HG02943 (cell line): ENCODE results near the gene ZNF529.
A peak's percentile ranks its signal among the peaks of the same experiment; 100 is the strongest.
"Not testable (repeated sequence)": the region's sequence is repeated elsewhere in the genome, so short reads cannot be mapped to it uniquely, and the experiment has no call there.

Source experiments
- ATAC-seq: cut with Tn5 transposase; IDR thresholded peaks from one replicate; pipeline ENCODE4 v1.9.1; 2021; ENCODE audit warnings: mild to moderate bottlenecking, low read depth, moderate library complexity; ENCODE audit not compliant: unreplicated experiment

Gene ZNF529

DNA sequence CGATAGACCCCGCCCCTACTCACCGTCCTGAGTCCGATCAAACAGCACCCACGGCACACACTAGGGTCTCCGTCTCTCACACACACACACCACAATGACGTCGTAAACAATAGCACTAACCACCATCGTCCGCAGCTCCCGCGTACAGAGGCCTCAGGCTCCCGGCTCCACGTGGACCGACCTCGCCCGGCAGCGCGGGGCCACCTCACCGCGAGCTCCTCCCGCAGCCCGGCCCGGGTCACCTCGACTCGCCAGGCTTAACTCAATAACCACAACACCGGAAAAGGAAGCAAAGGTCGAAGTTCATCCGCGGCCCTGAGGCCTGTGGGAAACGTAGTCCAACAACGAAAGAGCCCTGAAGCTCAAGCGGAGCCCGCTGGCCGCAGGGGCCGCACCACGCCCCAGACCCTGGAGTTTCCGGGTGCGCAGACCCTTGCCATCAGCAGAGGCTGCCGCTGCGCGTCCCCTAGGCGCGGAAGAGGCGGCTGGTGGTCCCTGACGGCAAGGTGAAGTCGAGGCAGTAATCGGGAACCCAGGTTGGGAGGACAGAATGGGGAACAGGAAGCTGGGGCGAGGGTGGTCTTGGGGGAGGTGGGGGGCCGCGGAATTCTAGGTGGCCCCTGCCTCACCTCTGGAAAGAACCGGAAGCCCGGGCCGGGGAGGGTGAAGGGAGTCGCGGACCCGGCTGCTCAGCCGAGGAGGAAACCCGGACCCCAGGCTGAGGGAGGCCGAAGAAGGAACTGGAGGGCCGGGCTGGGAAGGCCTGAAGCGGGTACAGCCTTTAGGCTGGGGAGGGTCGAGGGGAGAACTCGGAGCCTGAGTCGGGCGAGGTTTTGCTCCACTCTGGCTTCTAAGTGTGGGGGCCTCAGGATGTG lies at the start of gene ZNF529:
Gene ZNF529, minus strand, starts transcription at position 273 of the 875 bp plus-strand sequence. CDS start 946 bp downstream, outside the sequence.
- ATAC-seq: peak; percentile 88

DNA sequence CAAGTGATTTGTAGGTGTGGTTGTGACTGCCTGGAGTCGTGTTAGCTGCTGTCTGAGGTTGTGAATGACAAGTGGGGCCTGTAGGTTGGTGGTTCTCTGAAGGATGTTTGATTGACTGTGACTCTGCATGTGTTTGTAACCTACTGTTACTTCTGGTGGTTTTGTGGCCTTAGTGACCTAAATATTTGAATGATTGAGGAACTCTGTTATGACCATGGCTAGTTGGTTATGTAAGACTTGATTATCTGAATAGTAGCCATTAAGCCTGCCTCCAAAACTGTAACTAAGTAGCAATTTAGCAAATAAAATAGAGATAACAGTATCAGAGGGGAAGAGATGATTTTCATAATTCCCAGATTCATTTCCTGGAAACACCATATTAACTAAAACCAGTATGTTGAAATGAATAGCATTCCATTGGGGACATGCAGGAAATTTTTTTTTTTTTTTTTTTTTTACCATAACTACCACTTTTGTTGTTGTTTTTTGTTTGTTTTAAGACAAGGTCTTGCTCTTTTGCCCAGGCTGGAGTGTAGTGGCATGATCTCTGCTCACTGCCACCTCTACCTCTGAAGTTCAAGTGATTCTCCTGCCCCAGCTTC lies 32.9 kb upstream of the ZNF529 start:
- ATAC-seq: no peak

DNA sequence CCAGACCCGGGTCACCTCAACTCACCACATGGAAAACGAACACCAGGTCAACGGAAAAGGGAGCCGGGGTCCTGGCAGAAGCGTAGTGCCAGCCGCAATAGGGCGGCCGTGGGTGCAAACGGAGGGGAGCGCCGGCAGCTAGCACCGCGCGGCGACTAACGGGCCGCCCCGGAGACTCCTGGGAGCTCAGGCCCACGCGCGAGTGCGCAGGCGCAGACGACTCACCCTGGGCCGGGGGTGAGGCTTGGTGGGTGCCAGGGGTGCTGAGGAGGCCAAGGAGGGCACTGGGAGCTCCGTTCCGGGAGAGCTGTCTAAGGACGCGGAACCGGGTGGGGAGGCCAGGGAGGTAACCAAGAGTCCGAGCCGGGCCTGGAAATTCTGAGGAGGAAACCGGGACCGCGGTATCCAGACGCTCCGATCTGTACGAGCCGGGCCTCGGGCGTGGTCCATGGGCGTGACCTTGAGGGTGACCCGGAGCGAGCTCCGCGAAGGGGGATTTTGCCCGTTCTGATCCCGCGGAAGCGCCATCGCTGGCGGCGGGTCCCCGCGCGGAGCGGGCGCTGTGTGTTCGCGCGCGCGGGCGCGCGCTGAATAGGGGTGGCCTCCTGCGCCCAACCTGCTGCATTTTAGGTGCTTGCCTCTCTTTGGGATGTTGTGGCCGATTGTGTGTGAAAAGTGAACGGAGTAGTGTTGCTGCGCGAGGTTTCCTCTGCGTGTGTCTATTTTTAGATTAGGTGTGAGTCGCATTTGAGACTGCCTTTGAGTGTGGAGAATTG lies 32.2 kb upstream of the ZNF529 start, which contains the start of gene ZNF382:
Gene ZNF382, plus strand, starts transcription at position 213 of the 776 bp plus-strand sequence. CDS start 4,602 bp downstream, outside the sequence.
- ATAC-seq: no peak

DNA sequence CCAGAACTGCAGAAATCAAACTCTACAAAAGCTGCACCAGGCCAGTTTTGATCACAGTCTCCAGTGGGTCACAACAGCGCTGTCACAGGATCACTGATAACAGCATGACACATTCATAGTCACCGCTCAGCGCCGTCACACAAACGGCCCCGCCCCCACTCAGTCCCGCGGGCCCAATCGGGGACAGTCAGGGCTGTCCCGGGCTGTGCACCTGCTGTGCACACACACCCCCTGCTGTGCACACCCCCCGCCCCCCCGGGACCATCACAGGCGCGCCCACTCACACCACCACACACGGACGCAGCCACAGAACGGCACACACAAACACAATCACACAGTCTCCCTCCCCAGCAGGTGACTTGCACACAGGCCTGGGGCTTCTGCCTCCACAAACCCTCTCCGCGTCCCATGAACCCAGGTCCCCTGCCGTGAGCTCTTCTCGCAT lies 31.6 kb upstream of the ZNF529 start:
- no peak for ATAC-seq

DNA sequence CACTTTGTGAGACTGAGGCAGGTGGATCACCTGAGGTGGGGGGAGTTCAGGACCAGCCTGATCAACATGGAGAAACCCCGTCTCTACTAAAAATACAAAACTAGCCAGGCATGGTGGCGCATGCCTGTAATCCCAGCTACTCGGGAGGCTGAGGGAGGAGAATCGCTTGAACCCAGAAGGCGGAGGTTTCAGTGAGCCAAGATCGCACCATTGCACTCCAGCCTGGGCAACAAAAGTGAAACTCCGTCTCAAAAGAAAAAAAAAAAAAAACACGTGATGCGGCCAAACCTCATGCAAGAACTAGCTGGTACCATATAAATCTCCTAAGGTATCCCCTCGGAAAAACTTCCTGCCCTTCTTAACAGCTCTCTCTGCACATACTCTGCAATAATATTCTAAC lies 29.6 kb upstream of the ZNF529 start:
- ATAC-seq: not testable (repeated sequence)

DNA sequence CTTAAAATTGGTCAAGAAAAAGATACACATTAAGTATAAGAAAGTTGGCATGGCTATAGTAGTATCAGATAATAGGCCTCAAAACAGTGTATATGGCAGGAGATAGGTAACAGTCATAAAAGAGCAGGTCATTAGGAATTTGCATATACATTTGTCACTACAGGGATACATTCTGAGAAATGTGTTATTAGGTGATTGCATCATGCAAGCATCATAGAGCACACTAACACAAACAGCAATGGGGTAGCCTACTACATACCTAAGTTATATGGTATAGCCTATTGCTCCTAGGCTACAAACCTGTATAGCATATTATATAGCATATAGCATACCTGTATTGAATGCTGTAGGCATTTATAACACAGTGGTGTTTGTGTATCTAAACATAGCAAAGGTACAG lies 6.2 kb upstream of the ZNF529 start:
- ATAC-seq: no peak

DNA sequence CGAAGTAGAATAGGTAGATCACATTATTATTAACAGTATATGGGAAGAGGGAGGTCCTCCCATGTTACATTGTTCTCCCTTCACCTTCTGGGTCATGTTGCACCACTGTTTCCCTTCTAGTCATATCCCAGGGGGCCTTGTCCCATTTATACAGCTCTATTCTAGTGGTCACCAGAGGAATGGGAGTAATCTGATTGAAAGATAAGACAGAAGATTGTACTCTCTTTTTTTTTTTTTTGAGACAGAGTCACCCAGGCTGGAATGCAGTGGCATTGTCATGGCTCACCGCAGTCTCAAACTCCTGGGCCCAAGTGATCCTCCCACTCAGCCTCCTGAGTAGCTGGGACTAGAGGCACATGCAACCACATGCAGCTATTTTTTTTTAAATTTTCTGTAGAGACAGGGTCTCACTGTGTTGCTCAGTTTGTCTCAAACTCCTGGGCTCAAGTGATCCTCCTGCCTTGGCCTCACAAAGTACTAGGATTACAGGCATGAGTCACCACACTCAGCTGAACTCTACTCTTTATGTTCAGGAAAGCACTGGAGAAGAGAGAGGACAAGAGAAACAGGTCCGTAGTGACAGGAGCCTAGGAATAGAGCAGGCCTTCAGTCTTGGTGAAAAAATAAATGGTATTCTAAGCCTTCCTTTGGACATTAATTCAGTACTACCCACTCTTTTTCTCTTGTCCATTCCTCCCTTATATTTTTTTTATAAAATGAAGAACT lies 4.3 kb upstream of the ZNF529 start:
- no peak for ATAC-seq

DNA sequence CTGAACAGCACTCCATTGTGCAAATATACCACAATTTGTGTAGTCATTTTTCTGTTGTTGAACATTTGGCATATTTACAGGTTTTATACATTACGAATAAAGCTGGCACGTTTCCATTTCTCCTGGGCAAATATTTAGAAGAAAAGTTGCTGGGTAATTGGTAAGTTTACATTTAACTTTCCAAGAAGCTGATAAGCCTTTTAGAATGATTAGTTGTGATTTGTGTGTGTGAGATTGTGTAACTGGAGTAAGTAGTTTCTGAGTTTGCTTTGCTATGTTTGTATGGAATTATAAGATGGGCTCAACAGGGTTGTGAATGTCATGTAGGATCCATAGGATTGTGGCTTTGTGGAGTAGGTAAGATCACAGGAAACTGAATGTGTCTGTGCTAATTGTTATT lies 1.6 kb upstream of the ZNF529 start:
- ATAC-seq: no peak

DNA sequence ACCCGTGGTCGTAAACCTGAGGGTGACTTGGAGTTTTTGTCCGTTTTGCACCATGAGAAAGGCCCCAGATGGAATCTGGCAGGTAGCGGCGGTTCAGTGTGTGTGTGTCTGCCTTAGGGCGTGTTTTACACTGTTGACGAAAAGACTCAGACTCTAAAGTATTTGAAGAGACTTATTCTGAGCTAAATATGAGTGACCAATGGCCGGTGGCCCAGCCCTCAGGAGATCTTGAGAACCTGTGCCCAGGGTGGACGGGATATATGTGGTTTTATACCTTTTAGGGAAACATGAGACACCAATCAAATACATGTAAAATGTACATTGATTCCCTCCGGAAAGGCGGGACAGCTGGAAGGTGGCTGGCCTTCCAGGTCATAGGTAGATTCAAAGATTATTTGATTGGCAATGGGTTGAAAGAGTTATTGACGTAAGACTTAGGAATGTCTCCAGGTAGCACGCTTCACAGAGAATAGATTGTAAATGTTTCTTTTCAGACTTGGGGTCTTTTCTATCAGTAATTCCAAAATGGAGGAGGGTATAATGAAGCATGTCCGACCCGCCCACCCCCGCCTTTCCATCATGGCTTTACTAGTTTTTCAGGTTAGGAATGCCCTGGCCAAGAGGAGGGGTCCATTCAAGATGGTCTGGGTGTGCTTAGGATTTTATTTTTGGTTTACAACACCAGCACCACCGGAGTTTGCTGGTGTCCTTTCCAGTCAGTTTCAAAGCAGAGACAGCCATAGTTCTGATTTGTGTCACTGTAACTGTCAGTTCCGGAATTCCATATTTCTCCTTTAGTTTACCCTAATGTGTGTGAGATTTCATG lies 1.0 kb upstream of the ZNF529 start:
- peak; percentile 10 for ATAC-seq

DNA sequence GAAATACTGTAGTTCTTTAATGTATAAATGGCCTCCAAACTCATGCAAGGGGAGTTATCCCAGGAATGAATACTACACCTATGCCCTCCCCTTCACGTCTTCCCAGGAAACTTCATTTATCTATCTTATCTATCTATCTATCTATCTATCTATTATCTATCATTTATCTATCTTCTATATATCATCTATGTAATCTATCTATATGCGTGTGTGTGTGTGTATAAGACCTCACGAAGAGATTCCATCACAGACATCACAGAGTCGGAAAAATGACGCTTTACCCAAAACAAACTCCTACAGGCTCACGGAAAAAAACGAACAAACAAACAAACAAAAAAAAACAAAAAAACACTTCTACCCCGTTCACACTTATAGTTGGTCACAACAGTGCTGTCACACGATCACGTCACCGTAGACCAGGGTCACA lies 486 bp downstream of the ZNF529 start:
- no peak for ATAC-seq

DNA sequence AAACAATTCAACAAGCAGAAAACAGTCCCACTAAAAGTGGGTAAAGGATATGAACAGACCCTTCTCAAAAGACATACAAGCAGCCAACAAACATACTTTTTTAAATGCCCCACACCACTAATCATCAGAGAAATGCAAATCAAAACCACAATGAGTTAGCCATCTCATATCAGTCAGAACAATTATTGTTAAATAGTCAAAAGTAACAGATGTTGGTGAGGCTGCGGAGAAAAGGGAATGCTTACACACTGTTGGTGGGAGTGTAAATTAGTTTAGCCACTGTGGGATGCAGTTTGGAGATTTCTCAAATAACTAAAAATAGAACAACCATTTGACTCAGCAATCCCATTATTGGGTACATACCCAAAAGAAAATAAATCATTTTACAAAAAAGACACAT lies 8.7 kb downstream of the ZNF529 start:
- no peak for ATAC-seq

DNA sequence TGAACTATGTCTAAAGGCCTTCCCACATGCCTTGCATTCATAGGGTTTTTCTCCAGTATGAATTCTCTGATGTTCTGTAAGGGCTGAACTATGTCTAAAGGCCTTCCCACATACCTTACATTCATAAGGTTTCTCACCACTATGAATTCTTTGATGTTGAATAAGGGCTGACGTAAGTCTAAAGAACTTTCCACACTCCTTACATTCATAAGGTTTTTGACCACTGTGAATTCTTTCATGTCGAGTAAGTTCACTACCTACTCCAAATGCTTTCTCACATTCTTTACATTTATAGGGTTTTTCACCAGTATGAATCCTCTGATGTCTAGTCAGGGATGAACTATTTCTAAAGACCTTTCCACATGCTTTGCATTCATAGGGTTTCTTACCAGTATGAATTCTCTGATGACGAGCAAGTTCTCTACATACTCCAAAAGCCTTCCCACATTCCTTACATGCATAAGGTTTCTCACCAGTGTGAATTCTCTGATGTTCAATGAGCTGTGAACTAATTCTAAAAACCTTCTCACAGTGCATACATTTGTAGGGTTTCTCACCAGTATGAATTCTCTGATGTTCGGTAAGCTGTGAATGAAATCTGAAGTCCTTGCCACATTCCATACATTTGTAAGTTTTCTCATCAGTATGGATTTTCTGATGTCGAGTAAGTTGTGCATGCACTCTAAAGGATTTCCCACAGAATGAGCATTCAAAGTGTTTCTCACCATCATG lies 25.9 kb downstream of the ZNF529 start:
- ATAC-seq: no peak

DNA sequence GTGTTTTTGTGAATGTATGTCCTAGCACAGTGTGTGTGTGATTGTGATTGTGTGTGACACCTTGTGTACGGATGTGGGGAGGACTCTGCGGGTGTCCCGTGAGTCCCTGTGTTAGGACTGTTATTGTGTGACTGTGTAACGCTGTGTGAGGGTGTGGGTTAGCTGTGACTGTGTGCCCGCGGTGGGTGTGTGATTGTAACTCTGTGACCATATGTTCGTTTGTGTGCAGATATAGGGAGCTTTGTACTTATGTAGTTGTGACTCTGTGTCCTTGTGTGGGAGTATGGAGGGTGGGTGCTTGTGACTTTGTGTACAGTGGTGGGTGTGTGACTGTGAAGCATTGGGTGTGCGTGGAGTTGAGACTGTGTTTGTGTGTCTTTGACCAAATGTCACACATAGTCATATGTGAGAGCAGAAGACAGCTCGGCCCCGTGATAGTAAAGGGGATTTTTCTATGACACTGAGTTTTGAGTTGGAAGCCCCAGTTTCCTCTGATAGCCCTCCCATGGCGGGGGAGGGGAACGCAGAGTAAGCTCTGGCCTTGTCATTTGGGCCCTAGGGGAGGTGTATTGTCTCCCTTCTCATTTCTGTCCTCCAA lies 44.1 kb downstream of the ZNF529 start:
- peak; percentile 5 for ATAC-seq

DNA sequence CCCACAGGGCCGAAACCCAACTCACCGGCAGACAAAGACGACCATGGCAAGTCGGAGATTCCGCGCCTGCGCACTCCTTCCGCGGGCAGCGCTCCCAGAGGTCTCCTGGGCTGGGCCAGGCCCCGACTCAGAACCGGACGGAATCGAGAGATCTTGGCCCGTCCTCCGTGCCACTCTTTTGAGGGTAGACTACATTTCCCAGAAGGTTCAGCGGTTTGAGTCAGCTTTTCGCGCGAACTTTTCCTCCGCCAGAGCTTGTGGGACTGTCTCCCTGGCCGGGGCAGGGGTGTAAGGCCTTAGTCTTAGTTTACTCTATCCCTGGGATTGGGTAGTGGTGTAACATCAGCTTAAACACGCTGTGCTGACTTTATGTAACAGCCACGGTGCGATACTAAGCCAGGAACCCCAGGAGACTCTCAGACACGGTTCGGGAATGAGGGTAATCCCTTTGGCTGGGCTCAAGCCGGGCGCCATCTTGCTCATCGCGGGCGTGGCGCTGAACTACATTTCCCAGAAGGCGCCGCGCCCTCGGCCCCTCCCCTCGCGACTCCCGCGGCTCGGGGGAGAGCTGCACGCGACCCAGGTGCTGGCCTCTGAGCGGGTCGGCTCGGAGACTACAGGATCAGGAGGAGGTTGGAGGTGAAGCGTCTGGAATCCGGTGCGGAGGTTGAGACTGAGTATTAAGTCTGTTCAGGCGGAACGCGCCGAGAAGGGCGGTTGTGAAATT lies 44.7 kb downstream of the ZNF529 start, which contains the start of gene ZNF260:
Gene ZNF260, minus strand, starts transcription at position 78 of the 727 bp plus-strand sequence. CDS start 13,033 bp downstream, outside the sequence.
- peak; percentile 86 for ATAC-seq

DNA sequence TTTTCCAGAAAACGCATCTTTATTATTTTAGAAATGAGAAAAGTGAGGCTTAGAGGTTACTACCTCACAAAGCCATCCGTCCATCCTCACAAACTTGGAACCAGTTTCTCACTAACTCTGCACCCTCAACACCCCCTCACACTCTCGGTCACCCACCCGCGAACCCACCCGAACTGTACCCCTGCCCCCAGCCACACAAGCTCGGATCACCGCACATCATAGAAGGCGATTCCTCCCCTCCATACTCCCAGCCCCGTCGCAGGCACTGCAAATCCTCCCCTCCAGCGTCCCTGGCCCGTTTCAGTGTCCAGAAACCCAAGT lies 45.3 kb downstream of the ZNF529 start:
- ATAC-seq: no peak

DNA sequence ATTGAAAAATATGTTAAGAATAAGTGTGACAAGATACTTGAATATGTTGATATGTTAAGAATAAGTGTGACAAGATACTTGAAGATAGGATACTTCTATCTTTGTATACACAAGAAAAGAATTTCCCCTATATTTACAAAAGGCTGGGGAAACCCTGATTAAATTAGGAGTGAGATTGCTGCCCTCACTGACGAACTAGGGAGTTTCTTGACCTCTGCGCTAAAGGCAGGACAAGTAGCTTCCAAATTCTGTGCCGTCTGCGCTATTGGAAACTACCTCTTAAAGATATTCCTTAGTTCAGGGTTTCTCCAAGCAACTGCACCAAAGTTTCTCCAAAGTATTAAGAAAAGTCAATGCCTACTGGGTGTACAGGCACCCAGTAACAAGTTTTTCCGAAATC lies 45.8 kb downstream of the ZNF529 start:
- no peak for ATAC-seq

DNA sequence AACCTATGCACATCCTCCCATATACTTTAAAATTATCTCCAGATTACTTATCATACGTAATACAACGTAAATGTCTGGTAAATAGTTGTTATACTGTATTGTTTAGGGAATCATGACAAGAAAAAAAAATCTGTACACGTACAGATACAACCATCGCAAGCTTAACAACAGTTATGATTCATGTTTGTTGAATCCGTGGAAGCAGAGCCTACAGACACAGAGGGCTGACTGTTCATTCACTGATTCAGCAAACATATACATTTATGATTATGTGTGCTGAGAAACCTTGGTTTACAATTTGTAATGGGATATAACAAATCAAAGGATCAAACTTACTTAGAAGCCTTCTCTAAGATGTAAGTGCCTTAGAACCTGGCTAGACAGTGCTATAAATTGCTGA lies 46.5 kb downstream of the ZNF529 start:
- no peak for ATAC-seq

DNA sequence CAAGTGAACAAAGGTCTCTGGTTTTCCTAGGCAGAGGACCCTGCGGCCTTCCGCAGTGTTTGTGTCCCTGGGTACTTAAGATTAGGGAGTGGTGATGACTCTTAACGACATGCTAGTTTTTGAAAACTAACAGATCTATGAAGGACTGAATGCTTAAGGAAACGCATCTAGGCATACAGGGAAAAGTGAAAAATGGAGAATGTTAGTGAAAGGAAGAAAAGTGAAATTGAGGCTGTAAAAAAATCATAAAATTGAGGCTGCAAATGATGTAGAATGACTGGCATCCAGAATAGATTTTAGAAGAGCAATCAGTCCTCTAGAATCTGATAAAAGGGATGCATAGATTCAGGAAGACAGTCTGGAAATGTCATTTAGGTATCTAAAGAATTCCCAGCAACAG lies 48.5 kb downstream of the ZNF529 start:
- ATAC-seq: no peak
